Uterus (tissue), 4 donors: Measurements from ENCODE around the gene AGPAT2. TPM values are rescaled to one million over a fixed set of nuclear protein-coding genes. Genes with fewer than 3 reads are reported as not detected.

Source experiments
- DNase-seq, 2 donors: peaks; one replicate each; pipeline ENCODE4 v3.0.0-alpha.2; 2019 to 2020
- H3K27ac ChIP-seq, 2 donors: fragments of 200-600 bp; sonication (generic); 1 replicate in 1 of 2; 2 replicates in 1 of 2; pipeline ENCODE4 v1.5.1; 2016 to 2018
- H3K27me3 ChIP-seq, 2 donors: fragments of 200-600 bp; sonication (generic); one replicate each; pipeline ENCODE4 v1.5.1; 2018 to 2019; ENCODE audit warnings: control low read depth in 1 of 2
- H3K36me3 ChIP-seq, 2 donors: fragments of 200-600 bp; sonication (generic); one replicate each; pipeline ENCODE4 v1.5.1; 2019; ENCODE audit warnings: control low read depth in 1 of 2
- H3K4me1 ChIP-seq, 2 donors: fragments of 200-600 bp; sonication (generic); one replicate each; pipeline ENCODE4 v1.5.1; 2018 to 2019; ENCODE audit warnings: control low read depth in 1 of 2
- H3K4me3 ChIP-seq, 2 donors: fragments of 200-600 bp; sonication (generic); 1 replicate in 1 of 2; 2 replicates in 1 of 2; pipeline ENCODE4 v1.5.1; 2018 to 2019; ENCODE audit warnings: mild to moderate bottlenecking in 1 of 2
- H3K9me3 ChIP-seq, 2 donors: fragments of 200-600 bp; sonication (generic); one replicate each; pipeline ENCODE4 v1.5.1; 2019; ENCODE audit warnings: control low read depth in 1 of 2
- POLR2A ChIP-seq, 2 donors: fragments of 450-650 bp; IDR thresholded peaks; one replicate each; pipeline ENCODE4 v1.6.1; 2016; ENCODE audit warnings: antibody characterized with exemption in 2 of 2, mild to moderate bottlenecking in 1 of 2, moderate library complexity in 1 of 2
- intact Hi-C: fragments of 100-400 bp; cut with DNase I; formaldehyde crosslinking; loops from one replicate; pipeline ENCODE4 v1.15.1; 2023; ENCODE audit warnings: low total_unique reads
- total RNA-seq, 4 donors: library from RNA; depleted of rRNA in 3 of 4; stranded (reverse); fragments of >200 nt in 3 of 4; gene quantifications; one replicate each; pipeline versions ENCODE4 v1.1.0 to v1.2.4, GENCODE V29; 2014 to 2023
- TF ChIP-seq, protein P1 (sequence below), 4 experiments: fragments of 200-600 bp in 2 of 4; fragments of 450-650 bp in 2 of 4; sonication (generic) in 2 of 4; IDR thresholded peaks; one replicate each; pipeline ENCODE4 v1.5.1; 2016 to 2019; ENCODE audit warnings: antibody characterized with exemption in 4 of 4, mild to moderate bottlenecking in 2 of 4, moderate library complexity in 1 of 4
- donor health status: DM: yes; HTN: yes; CAD: no.

The AGPAT2 gene
- total RNA-seq, 4 donors from 2014 or later, result 22.7 to 45.1 (median 38.6) TPM

DNA sequence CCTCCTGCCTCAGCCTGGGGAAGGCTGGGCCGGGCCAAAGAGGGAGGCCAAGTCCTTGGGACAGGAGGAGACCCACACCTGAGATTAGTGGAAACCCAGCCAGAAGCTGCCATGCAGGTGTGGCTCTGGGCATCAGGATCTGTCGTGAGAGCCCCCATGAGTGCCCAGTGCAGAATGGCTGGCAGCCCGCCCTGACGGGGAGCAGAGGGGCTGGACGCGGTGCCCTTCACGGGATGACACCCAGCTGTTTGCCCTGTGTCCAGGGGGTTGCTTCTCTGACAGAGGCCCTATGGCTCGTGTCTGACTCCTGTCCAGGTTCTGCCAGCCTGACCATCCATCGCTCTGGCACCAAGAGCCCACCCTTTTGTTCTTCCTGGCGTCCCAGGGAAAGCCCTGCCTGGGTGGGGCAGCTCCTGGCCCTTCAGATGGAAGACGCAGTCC, 33.7 kb upstream of the AGPAT2 start:
- intact Hi-C loops, result no loop called here
- no peaks in the 10 kb centered on the region for H3K27me3 ChIP-seq
- no peak for DNase-seq
- H3K27ac ChIP-seq, result peak overlapping the region; percentile 37 to 60
- H3K4me3 ChIP-seq, result no peak overlapping the region
- peaks cover 0 to 8% of the 10 kb centered on the region in 2 donors for H3K4me1 ChIP-seq
- H3K9me3 ChIP-seq, result no peaks in the 10 kb centered on the region
- TF ChIP-seq POLR2A (IDR thresholded peaks at IDR 0.05), result no peak
- TF ChIP-seq, protein P1, sequence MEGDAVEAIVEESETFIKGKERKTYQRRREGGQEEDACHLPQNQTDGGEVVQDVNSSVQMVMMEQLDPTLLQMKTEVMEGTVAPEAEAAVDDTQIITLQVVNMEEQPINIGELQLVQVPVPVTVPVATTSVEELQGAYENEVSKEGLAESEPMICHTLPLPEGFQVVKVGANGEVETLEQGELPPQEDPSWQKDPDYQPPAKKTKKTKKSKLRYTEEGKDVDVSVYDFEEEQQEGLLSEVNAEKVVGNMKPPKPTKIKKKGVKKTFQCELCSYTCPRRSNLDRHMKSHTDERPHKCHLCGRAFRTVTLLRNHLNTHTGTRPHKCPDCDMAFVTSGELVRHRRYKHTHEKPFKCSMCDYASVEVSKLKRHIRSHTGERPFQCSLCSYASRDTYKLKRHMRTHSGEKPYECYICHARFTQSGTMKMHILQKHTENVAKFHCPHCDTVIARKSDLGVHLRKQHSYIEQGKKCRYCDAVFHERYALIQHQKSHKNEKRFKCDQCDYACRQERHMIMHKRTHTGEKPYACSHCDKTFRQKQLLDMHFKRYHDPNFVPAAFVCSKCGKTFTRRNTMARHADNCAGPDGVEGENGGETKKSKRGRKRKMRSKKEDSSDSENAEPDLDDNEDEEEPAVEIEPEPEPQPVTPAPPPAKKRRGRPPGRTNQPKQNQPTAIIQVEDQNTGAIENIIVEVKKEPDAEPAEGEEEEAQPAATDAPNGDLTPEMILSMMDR (IDR thresholded peaks at IDR 0.05), result no peak
- H3K36me3 ChIP-seq, result no peaks in the 10 kb centered on the region

DNA sequence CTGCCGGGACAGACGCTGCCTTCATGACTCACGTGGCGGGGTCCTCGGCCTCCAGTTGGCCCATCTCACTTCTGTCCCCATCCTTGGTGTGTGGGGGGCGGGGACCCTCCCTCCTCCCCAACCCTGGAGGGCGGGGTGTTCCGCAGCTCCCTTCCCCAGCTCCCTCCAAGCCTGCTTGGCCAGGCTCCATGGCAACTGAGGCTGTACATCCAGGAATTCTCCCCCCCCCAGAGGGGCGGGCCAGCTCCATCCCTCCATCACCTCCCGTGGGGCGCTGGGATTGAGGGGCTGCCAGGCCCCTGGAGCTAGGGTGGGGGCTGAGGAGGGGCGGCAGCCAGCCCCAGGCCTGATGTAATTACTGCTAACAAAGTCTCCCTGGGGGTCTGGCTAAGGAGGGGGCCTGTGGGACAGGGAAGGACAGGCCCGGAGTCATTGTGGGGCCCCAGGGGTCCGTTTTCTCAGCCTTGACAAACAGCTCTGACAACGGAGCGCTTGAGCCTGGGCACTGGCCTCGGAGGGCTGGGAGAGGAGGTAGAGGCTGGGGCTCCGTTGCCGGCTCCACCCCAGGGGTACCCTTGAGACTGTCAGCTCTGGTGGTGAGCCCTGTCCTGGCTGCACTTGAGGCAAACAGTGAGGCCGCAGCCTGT, 33.1 kb upstream of the AGPAT2 start:
- H3K9me3 ChIP-seq, result no peaks in the 10 kb centered on the region
- H3K36me3 ChIP-seq, result no peaks in the 10 kb centered on the region
- H3K4me3 ChIP-seq, result no peak overlapping the region
- H3K27me3 ChIP-seq, result no peaks in the 10 kb centered on the region
- peak overlapping the region; percentile 37 to 60 for H3K27ac ChIP-seq
- TF ChIP-seq, protein P1 (IDR thresholded peaks at IDR 0.05), result no peak
- TF ChIP-seq POLR2A (IDR thresholded peaks at IDR 0.05), result no peak
- H3K4me1 ChIP-seq, result peaks cover 0 to 8% of the 10 kb centered on the region in 2 donors
- intact Hi-C loops, result no loop called here
- peak in 1 of 2 donors; percentile 49 for DNase-seq

DNA sequence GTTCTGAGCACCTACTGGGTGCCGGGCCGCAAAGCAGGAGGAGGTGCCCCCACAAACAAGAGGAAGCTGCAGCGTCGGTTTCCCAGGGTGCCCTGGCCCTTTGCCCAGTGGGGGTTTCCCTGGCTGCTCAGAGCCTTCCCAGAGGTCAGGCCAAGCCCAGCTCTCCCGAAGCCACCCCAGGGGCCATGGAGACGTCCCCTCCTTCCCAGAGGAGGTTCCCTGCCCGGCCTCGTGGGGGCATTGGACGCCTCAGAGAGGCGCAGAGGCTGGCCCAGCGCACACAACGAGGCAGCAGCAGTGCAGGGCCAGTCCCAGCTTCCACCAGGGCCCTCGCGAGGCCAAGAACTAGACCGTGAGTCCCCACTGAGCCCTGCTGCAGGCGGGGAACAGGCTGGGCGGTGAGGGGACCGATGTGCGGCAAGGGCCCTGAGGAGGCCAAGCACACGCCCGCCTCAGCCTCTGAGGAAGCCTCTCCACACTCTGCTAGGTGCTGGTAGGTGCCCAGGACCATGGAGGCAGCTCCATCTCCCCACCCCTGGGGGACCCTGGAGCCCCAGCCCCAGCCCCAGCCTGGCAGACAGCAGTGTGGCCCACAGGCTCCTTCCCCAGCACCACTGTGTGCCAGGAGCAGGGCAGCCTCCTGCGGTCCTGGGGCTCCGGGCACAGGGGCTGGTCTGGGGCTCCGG, 32.1 kb upstream of the AGPAT2 start:
- Histone ChIP-seq H3K4me3 (no peak overlapping the region), H3K27ac (peak overlapping the region in 1 of 2 donors; percentile 32), H3K36me3 (no peaks in the 10 kb centered on the region), H3K9me3 (no peaks in the 10 kb centered on the region), H3K27me3 (no peaks in the 10 kb centered on the region), H3K4me1 (peaks cover 0 to 8% of the 10 kb centered on the region in 2 donors)
- no peak for TF ChIP-seq POLR2A (IDR thresholded peaks at IDR 0.05)
- TF ChIP-seq, protein P1 (IDR thresholded peaks at IDR 0.05), result no peak
- DNase-seq, result no peak
- intact Hi-C loops, result no loop called here

DNA sequence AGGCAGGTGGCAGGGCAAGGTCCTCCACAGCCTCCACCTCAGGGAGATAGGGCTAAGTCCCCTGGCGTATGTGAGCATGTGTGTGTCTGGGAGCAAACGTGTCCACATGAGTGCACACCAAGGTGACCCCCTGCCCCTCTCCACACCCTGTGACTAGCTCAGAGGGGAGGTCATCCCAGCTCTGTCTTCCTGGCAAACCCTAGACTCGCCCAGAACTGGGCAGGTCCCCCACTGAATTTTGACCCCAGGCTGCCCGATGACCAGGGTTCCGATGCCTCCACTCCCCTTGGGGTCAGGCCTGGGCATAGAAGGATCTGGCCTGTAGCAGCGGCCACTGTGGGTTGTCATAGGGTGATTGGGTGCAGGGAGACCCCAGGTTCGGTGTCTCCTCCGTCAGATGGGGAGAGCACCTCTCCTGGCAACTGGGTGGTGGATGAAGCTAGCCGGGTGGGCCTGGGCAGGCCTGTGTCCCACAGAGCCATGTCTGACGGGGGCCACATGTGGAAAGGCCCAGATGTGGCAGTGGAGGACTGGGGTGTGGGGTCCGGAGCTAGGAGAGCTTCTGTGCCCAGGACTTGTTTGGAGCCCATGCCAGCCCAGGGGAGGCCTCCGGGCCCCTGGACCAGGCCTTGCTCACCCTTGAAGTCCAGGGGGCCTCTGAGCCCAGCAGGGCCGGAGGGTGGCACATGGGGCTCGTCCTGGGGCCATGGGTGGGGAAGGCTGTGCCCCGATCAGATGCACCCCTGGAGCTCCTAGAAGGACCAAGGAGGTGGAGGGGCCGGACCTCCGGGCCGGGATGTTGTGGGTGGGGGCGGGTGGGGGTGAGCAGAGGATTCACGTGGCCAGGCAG, 31.3 kb upstream of the AGPAT2 start:
- peaks cover 0 to 8% of the 10 kb centered on the region in 2 donors for H3K4me1 ChIP-seq
- H3K36me3 ChIP-seq, result no peaks in the 10 kb centered on the region
- no peak overlapping the region for H3K27ac ChIP-seq
- H3K27me3 ChIP-seq, result no peaks in the 10 kb centered on the region
- H3K9me3 ChIP-seq, result no peaks in the 10 kb centered on the region
- no peak overlapping the region for H3K4me3 ChIP-seq
- DNase-seq, result no peak
- TF ChIP-seq, protein P1 (IDR thresholded peaks at IDR 0.05), result no peak
- no peak for TF ChIP-seq POLR2A (IDR thresholded peaks at IDR 0.05)
- intact Hi-C loops, result no loop called here
